ENCODE results near the gene IFNGR1. TPM values are rescaled to one million over a fixed set of nuclear protein-coding genes. Genes with fewer than 3 reads are reported as not detected.
A peak's percentile ranks its signal among the peaks of the same experiment; 100 is the strongest.

The IFNGR1 gene
- total and polyA plus RNA-seq, 10 of the 15 experiments (the other 5 are each of a cell fraction or from before 2014, with no cell fraction given), result 89.0 to 296 (median 138) TPM

- TF ChIP-seq HDGF (IDR thresholded peaks at IDR 0.05) (no peak), POLR2A (IDR thresholded peaks at IDR 0.05; ENCODE audit: low read depth, low read length) (no peak), CHD4 (IDR thresholded peaks at IDR 0.05) (no peak), ZBTB40 (IDR thresholded peaks at IDR 0.05; ENCODE audit: borderline replicate concordance) (no peak), E2F4 (IDR thresholded peaks at IDR 0.05; ENCODE audit: low read depth, low read length) (no peak), NR2C2 (IDR thresholded peaks at IDR 0.05; ENCODE audit: borderline replicate concordance, control insufficient read depth, insufficient read length, low read depth) (no peak), MLLT1 (IDR thresholded peaks at IDR 0.05) (peak; percentile 45; the same call in 1 of the 2 replicates), IKZF2 (IDR thresholded peaks at IDR 0.05) (no peak; a peak in 2 of 4 replicates), SRF (IDR thresholded peaks at IDR 0.05; ENCODE audit: low read depth in 2 of 2, low read length in 2 of 2) (no peak), E4F1 (IDR thresholded peaks at IDR 0.05; ENCODE audit: borderline replicate concordance, partially characterized antibody) (no peak), RELA (IDR thresholded peaks at IDR 0.05; ENCODE audit: borderline replicate concordance, partially characterized antibody) (no peak), ELK1 (IDR thresholded peaks at IDR 0.05; ENCODE audit: low read depth, low read length) (no peak), ATF3 (IDR thresholded peaks at IDR 0.05; ENCODE audit: borderline replicate concordance, extremely low read depth, low read depth, low read length) (no peak), STAT3 (IDR thresholded peaks at IDR 0.05; ENCODE audit: low read depth, low read length) (no peak), RELB (IDR thresholded peaks at IDR 0.05; ENCODE audit: low read depth) (peak; percentile 62; the same call in 1 of the 2 replicates), TAF1 (IDR thresholded peaks at IDR 0.05; ENCODE audit: borderline replicate concordance, low read depth, low read length) (no peak)
Measured at GRCh38 chr6:137172734-137173431, 46.3 kb downstream of the IFNGR1 start (continued).

All from GM12878 (cell line).